Liver (tissue), 3 donors: ENCODE measurements around the gene MAPT.

Experiments used
- NR2F2 ChIP-seq: IDR thresholded peaks from 2 replicates; pipeline ENCODE4 v1.6.1; 2016; ENCODE audit warnings: antibody characterized with exemption
- TF ChIP-seq, protein P1 (sequence below): IDR thresholded peaks from 2 replicates; pipeline ENCODE4 v1.6.1; 2016; ENCODE audit warnings: antibody characterized with exemption
- TF ChIP-seq, protein P2 (sequence below): fragments of 150-350 bp; IDR thresholded peaks from 2 replicates; pipeline ENCODE4 v1.5.1; 2017; ENCODE audit warnings: improper control_type of control experiment, low read depth, low read length; ENCODE audit not compliant: missing input control
- TF ChIP-seq, protein P3 (sequence below): IDR thresholded peaks from 2 replicates; pipeline ENCODE4 v1.6.1; 2016; ENCODE audit warnings: antibody characterized with exemption
- donor health status: healthy.
- donor health status: healthy.

DNA sequence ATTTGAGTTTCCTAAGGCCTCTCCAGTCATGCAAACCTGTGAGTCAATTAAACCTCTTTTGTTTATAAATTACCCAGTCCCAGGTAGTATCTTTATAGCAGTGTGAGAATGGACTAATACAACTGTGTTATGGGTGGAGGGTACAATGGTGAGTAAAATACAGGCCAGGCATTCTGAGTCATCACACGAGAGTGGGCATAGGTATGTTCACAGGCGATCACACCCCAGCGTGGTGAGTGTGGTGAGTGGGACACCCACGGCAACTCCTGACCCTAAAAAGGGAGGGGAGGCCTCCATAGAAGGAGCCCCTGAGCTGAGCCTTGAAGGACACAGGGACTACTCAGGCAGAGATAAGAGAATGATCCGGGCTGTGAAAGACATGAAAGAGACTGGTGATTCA, 22.6 kb upstream of the MAPT start:
- TF ChIP-seq, protein P1, sequence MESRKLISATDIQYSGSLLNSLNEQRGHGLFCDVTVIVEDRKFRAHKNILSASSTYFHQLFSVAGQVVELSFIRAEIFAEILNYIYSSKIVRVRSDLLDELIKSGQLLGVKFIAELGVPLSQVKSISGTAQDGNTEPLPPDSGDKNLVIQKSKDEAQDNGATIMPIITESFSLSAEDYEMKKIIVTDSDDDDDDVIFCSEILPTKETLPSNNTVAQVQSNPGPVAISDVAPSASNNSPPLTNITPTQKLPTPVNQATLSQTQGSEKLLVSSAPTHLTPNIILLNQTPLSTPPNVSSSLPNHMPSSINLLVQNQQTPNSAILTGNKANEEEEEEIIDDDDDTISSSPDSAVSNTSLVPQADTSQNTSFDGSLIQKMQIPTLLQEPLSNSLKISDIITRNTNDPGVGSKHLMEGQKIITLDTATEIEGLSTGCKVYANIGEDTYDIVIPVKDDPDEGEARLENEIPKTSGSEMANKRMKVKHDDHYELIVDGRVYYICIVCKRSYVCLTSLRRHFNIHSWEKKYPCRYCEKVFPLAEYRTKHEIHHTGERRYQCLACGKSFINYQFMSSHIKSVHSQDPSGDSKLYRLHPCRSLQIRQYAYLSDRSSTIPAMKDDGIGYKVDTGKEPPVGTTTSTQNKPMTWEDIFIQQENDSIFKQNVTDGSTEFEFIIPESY, result no peak
- TF ChIP-seq NR2F2, result no peak
- TF ChIP-seq, protein P2, sequence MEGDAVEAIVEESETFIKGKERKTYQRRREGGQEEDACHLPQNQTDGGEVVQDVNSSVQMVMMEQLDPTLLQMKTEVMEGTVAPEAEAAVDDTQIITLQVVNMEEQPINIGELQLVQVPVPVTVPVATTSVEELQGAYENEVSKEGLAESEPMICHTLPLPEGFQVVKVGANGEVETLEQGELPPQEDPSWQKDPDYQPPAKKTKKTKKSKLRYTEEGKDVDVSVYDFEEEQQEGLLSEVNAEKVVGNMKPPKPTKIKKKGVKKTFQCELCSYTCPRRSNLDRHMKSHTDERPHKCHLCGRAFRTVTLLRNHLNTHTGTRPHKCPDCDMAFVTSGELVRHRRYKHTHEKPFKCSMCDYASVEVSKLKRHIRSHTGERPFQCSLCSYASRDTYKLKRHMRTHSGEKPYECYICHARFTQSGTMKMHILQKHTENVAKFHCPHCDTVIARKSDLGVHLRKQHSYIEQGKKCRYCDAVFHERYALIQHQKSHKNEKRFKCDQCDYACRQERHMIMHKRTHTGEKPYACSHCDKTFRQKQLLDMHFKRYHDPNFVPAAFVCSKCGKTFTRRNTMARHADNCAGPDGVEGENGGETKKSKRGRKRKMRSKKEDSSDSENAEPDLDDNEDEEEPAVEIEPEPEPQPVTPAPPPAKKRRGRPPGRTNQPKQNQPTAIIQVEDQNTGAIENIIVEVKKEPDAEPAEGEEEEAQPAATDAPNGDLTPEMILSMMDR, result no peak
- TF ChIP-seq, protein P3, sequence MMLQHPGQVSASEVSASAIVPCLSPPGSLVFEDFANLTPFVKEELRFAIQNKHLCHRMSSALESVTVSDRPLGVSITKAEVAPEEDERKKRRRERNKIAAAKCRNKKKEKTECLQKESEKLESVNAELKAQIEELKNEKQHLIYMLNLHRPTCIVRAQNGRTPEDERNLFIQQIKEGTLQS, result no peak
